PC-9 (cell line): Measurements from ENCODE around the gene LOXL1. TPM values are rescaled to one million over a fixed set of nuclear protein-coding genes. Genes with fewer than 3 reads are reported as not detected.

Experiments
- BruUV-seq: library from RNA; stranded (reverse); fragments of 400-500 nt; replicated peaks from 2 replicates; lab custom pipeline; 2021; lab: Mats Ljungman, UMichigan
- CTCF ChIA-PET: fragments of 300-600 bp; sonication (Branson Sonifier 250); formaldehyde crosslinking; loops from one replicate; lab custom pipeline; 2022; ENCODE audit warnings: antibody characterized with exemption; lab: Charles Lee
- POLR2A ChIA-PET: fragments of 300-600 bp; sonication (Branson Sonifier 250); formaldehyde crosslinking; loops from one replicate; lab custom pipeline; 2022; ENCODE audit warnings: antibody characterized with exemption; ENCODE audit not compliant: unreplicated experiment; lab: Charles Lee
- DNase-seq, 2 experiments: peaks; one replicate each; pipeline versions ENCODE4 v3.0.0 to v3.0.0-alpha.2; 2015 to 2022; ENCODE audit warnings: mixed read lengths in 1 of 2
- H2AFZ ChIP-seq: fragments of 200-600 bp; sonication (generic); 2 replicates; pipeline ENCODE4 v1.8.1; 2017; ENCODE audit warnings: antibody characterized with exemption
- H3F3A ChIP-seq: fragments of 200-600 bp; sonication (generic); 2 replicates; pipeline ENCODE4 v1.8.1; 2017; ENCODE audit warnings: antibody characterized with exemption, mild to moderate bottlenecking, low read depth; ENCODE audit not compliant: insufficient read depth
- H3K27ac ChIP-seq: fragments of 200-600 bp; sonication (generic); 2 replicates; pipeline ENCODE4 v1.6.1; 2016; ENCODE audit warnings: mixed run types
- H3K27me3 ChIP-seq: fragments of 200-600 bp; sonication (generic); 2 replicates; pipeline ENCODE4 v1.6.1; 2016; ENCODE audit warnings: low read depth, mixed run types; ENCODE audit not compliant: insufficient read depth
- H3K36me3 ChIP-seq: fragments of 200-600 bp; sonication (generic); 2 replicates; pipeline ENCODE4 v1.6.1; 2016; ENCODE audit warnings: low read depth, mixed run types
- H3K4me1 ChIP-seq: fragments of 200-600 bp; sonication (generic); replicated peaks from 2 replicates; pipeline ENCODE4 v1.6.1; 2016; ENCODE audit warnings: mixed run types; ENCODE audit not compliant: insufficient read depth
- H3K4me2 ChIP-seq: fragments of 200-600 bp; sonication (generic); 2 replicates; pipeline ENCODE4 v1.6.1; 2017; ENCODE audit warnings: mixed run types
- H3K4me3 ChIP-seq: fragments of 200-600 bp; sonication (generic); 2 replicates; pipeline ENCODE4 v1.6.1; 2016; ENCODE audit warnings: mixed run types
- H3K79me2 ChIP-seq: fragments of 200-600 bp; sonication (generic); 2 replicates; pipeline ENCODE4 v1.6.1; 2017; ENCODE audit warnings: low read depth, mixed run types
- H3K9me2 ChIP-seq: fragments of 200-600 bp; sonication (generic); 2 replicates; pipeline ENCODE4 v1.8.1; 2017; ENCODE audit warnings: mild to moderate bottlenecking; ENCODE audit not compliant: insufficient read depth
- H3K9me3 ChIP-seq: fragments of 200-600 bp; sonication (generic); 2 replicates; pipeline ENCODE4 v1.8.1; 2016; ENCODE audit warnings: low read depth; ENCODE audit not compliant: insufficient read depth
- H4K20me1 ChIP-seq: fragments of 200-600 bp; sonication (generic); 2 replicates; pipeline ENCODE4 v1.8.1; 2017; ENCODE audit not compliant: insufficient read depth
- CTCF ChIP-seq: fragments of 200-600 bp; sonication (generic); conservative IDR thresholded peaks from 2 replicates; pipeline ENCODE4 v1.6.1; 2017; ENCODE audit warnings: mixed run types, antibody characterized with exemption, mild to moderate bottlenecking, moderate library complexity
- EZH2 ChIP-seq: fragments of 200-600 bp; sonication (generic); IDR thresholded peaks from 2 replicates; pipeline ENCODE4 v1.8.0; 2017; ENCODE audit warnings: antibody characterized with exemption, low read depth
- intact Hi-C: fragments of 100-400 bp; cut with micrococcal nuclease; formaldehyde crosslinking; loops from one replicate; pipeline ENCODE4 v1.10.0; 2022; ENCODE audit not compliant: unreplicated experiment
- total RNA-seq: library from RNA; stranded (reverse); gene quantifications from 2 replicates; pipeline ENCODE4 v1.2.3, GENCODE V29; 2021

LOXL1 gene
- total RNA-seq, 1 experiment from 2014 or later: 50.7 TPM

GRCh38 chr15:73923488-73924164, 2.6 kb upstream of the LOXL1 start:
- ChIA-PET CTCF (interaction anchor here (1.0 kb wide), 1 partner anchor 17 kb away, joined by 3 read pairs; no protein-coding TSS in a partner anchor), POLR2A (no interaction called here)
- no peaks in the 10 kb centered on the region for H3K9me3 ChIP-seq
- no TSS peak for BruUV-seq
- TF ChIP-seq EZH2: no peak
- no peak for TF ChIP-seq CTCF
- H3K4me1 ChIP-seq: peaks cover 36% of the 10 kb centered on the region
- DNase-seq: no peak
- peaks cover 9% of the 10 kb centered on the region for H3K79me2 ChIP-seq
- no peak overlapping the region for H2AFZ ChIP-seq
- peak overlapping the region; percentile 85 for H3K4me2 ChIP-seq
- H3K4me3 ChIP-seq: no peak overlapping the region
- H3F3A ChIP-seq: peaks cover 31% of the 10 kb centered on the region
- intact Hi-C loops: no loop called here
- no peaks in the 10 kb centered on the region for H3K36me3 ChIP-seq
- no peaks in the 10 kb centered on the region for H4K20me1 ChIP-seq
- H3K9me2 ChIP-seq: no peaks in the 10 kb centered on the region
- peak overlapping the region; percentile 30 for H3K27ac ChIP-seq
- no peaks in the 10 kb centered on the region for H3K27me3 ChIP-seq

DNA sequence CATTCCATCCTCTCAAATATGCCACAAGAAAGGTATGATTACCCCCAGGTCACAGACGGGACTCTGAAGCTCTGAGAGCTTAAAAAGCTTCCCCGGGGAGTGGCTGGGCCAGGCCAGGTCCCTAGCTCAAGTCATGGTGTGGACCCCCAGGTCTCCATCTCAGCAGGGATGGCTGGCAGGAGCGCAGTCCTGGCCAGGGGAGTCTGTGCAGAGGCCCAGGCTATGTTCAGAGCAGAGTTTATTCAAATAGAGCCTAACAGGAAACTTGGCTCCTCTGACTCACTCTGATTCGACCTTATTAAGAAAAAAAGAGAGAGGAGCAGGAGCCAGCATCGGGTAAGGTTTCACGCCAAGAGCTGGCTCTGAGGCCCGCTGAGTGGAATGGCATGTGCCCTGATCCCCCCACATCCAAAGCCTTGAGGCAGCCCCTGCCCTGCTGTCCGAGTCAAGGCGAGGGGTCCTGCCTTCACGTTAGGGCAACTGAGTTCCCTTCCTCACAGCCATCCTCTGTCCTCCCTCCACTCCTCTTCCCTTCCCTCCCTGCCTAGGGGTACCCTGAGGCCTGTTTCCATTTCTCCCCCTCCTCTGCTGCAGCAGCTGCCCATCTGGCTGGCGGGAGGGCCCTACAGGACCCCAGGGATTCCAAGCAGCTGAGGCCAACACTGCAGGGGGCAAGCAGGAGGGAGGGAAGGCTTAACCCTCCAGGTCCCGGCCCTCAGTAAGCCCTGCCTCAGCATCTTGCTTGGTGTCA, 1.9 kb upstream of the LOXL1 start:
- Histone ChIP-seq H3K27ac (peak overlapping the region; percentile 30), H4K20me1 (no peaks in the 10 kb centered on the region), H3F3A (peaks cover 25% of the 10 kb centered on the region), H3K79me2 (peaks cover 16% of the 10 kb centered on the region), H3K9me3 (no peaks in the 10 kb centered on the region), H2AFZ (no peak overlapping the region), H3K4me3 (no peak overlapping the region), H3K27me3 (no peaks in the 10 kb centered on the region), H3K36me3 (no peaks in the 10 kb centered on the region), H3K4me2 (peak overlapping the region; percentile 85), H3K9me2 (no peaks in the 10 kb centered on the region), H3K4me1 (peaks cover 43% of the 10 kb centered on the region)
- intact Hi-C loops: no loop called here
- DNase-seq: peak; percentile 33 to 74
- TF ChIP-seq CTCF (no peak), EZH2 (no peak)
- BruUV-seq: no TSS peak
- ChIA-PET CTCF (interaction anchor here (1.0 kb wide), 1 partner anchor 18 kb away, joined by 3 read pairs; no protein-coding TSS in a partner anchor), POLR2A (interaction anchor here (0.7 kb wide), 1 partner anchor 162 kb away, joined by 3 read pairs; no protein-coding TSS in a partner anchor)

GRCh38 chr15:73925848-73926218, 429 bp upstream of the LOXL1 start:
- TF ChIP-seq CTCF (no peak), EZH2 (no peak)
- no peak for DNase-seq
- no peaks in the 10 kb centered on the region for H3K36me3 ChIP-seq
- peaks cover 31% of the 10 kb centered on the region for H3K79me2 ChIP-seq
- H4K20me1 ChIP-seq: peaks cover 7% of the 10 kb centered on the region
- CTCF ChIA-PET: interaction anchor here (0.6 to 1.2 kb wide), 2 partner anchors 15 to 31 kb away, joined by 3 to 5 read pairs; no protein-coding TSS in a partner anchor
- no peak overlapping the region for H3K27ac ChIP-seq
- H3F3A ChIP-seq: peaks cover 25% of the 10 kb centered on the region
- H3K9me3 ChIP-seq: no peaks in the 10 kb centered on the region
- H3K4me3 ChIP-seq: peak overlapping the region; percentile 62; the same call in 1 of the 2 replicates
- H3K9me2 ChIP-seq: no peaks in the 10 kb centered on the region
- intact Hi-C loops: loop anchor here (2.0 to 5.0 kb wide), 2 partner anchors 29 to 36 kb away; no protein-coding TSS in a partner anchor
- no peaks in the 10 kb centered on the region for H3K27me3 ChIP-seq
- peak overlapping the region; percentile 85 for H3K4me2 ChIP-seq
- BruUV-seq: no TSS peak
- H3K4me1 ChIP-seq: peaks cover 51% of the 10 kb centered on the region
- POLR2A ChIA-PET: interaction anchor here (0.6 to 0.7 kb wide), 2 partner anchors 10 to 40 kb away, joined by 3 to 4 read pairs; no protein-coding TSS in a partner anchor
- H2AFZ ChIP-seq: no peak overlapping the region; the same call in 1 of the 2 replicates
